WTC11 (cell line): ENCODE results near the gene NAXD. TPM values are rescaled to one million over a fixed set of nuclear protein-coding genes. Genes with fewer than 3 reads are reported as not detected.

Experiments used
- ATAC-seq: fragments of 200-7000 bp; cut with Tn5 transposase; 2 replicates; pipeline ENCODE4 v1.10.0; 2021; ENCODE audit warnings: mild to moderate bottlenecking, moderate library complexity
- CTCF ChIA-PET: fragments of 300-600 bp; sonication (Branson Sonifier 250); formaldehyde crosslinking; loops from one replicate; lab custom pipeline; 2021; ENCODE audit warnings: antibody characterized with exemption; lab: Charles Lee
- POLR2A ChIA-PET: fragments of 350-600 bp; sonication (Branson Sonifier 250); formaldehyde crosslinking; loops from one replicate; lab custom pipeline; 2021; ENCODE audit warnings: antibody characterized with exemption; lab: Charles Lee
- DNase-seq: peaks from one replicate; pipeline ENCODE4 v3.0.0; 2021; ENCODE audit warnings: low spot score
- H3K27ac Mint-ChIP-seq: 2 replicates; pipeline ENCODE4 v1.8.0; 2021; ENCODE audit warnings: mixed read lengths
- H3K27me3 Mint-ChIP-seq: 2 replicates; pipeline ENCODE4 v1.8.0; 2021; ENCODE audit warnings: low read depth, mild to moderate bottlenecking, moderate library complexity, mixed read lengths
- H3K36me3 Mint-ChIP-seq: 2 replicates; pipeline ENCODE4 v1.8.0; 2021; ENCODE audit warnings: mixed read lengths
- H3K4me1 Mint-ChIP-seq: 2 replicates; pipeline ENCODE4 v1.8.0; 2022; ENCODE audit warnings: mixed read lengths
- H3K4me3 Mint-ChIP-seq: 2 replicates; pipeline ENCODE4 v1.8.0; 2021; ENCODE audit warnings: mild to moderate bottlenecking, moderate library complexity, mixed read lengths
- H3K9me3 Mint-ChIP-seq: 2 replicates; pipeline ENCODE4 v1.8.0; 2021; ENCODE audit warnings: mixed read lengths
- ATF3 ChIP-seq: sonication (generic); formaldehyde crosslinking; conservative IDR thresholded peaks from 2 replicates; pipeline ENCODE4 v1.8.1; 2022; ENCODE audit warnings: mild to moderate bottlenecking, missing genetic modification reagents
- CTCF ChIP-seq: fragments of 200-600 bp; IDR thresholded peaks from 2 replicates; pipeline ENCODE4 v1.8.0; 2022; ENCODE audit warnings: antibody characterized with exemption
- GRHL2 ChIP-seq: fragments of 250-450 bp; sonication (Bioruptor Pico); IDR thresholded peaks from 2 replicates; pipeline ENCODE4 v1.8.0; 2022; ENCODE audit warnings: mild to moderate bottlenecking, moderate library complexity; ENCODE audit not compliant: insufficient replicate concordance, severe bottlenecking
- GTF2I ChIP-seq: fragments of 250-450 bp; sonication (Bioruptor Pico); conservative IDR thresholded peaks from 2 replicates; pipeline ENCODE4 v1.4.0; 2021; ENCODE audit warnings: mild to moderate bottlenecking
- NR1H2 ChIP-seq: sonication (generic); formaldehyde crosslinking; IDR thresholded peaks from 2 replicates; pipeline ENCODE4 v1.9.0; 2021; ENCODE audit warnings: mild to moderate bottlenecking, moderate library complexity, missing genetic modification reagents
- NR2C2 ChIP-seq: sonication (generic); formaldehyde crosslinking; IDR thresholded peaks from 2 replicates; pipeline ENCODE4 v1.8.0; 2022; ENCODE audit warnings: mild to moderate bottlenecking, missing genetic modification reagents
- OVOL2 ChIP-seq: fragments of 250-450 bp; sonication (Bioruptor Pico); IDR thresholded peaks from 2 replicates; pipeline ENCODE4 v1.9.0; 2021; ENCODE audit warnings: mild to moderate bottlenecking, borderline replicate concordance
- RELA ChIP-seq: sonication (generic); formaldehyde crosslinking; IDR thresholded peaks from 2 replicates; pipeline ENCODE4 v1.8.1; 2022; ENCODE audit warnings: missing genetic modification reagents, mild to moderate bottlenecking, borderline replicate concordance
- SMAD3 ChIP-seq: sonication (generic); formaldehyde crosslinking; IDR thresholded peaks from 2 replicates; pipeline ENCODE4 v1.8.0; 2022; ENCODE audit warnings: missing genetic modification reagents, mild to moderate bottlenecking, borderline replicate concordance
- SOX15 ChIP-seq: fragments of 250-450 bp; sonication (Bioruptor Pico); IDR thresholded peaks from 2 replicates; pipeline ENCODE4 v1.9.0; 2021; ENCODE audit warnings: mild to moderate bottlenecking
- TP53 ChIP-seq: sonication (generic); formaldehyde crosslinking; IDR thresholded peaks from 2 replicates; pipeline ENCODE4 v1.8.1; 2023; ENCODE audit warnings: mild to moderate bottlenecking, missing genetic modification reagents
- ZBTB21 ChIP-seq: sonication (generic); formaldehyde crosslinking; IDR thresholded peaks from 2 replicates; pipeline ENCODE4 v1.8.1; 2023; ENCODE audit warnings: mild to moderate bottlenecking, missing genetic modification reagents, borderline replicate concordance
- ZNF121 ChIP-seq: sonication (generic); formaldehyde crosslinking; IDR thresholded peaks from 2 replicates; pipeline ENCODE4 v1.8.0; 2023; ENCODE audit warnings: missing genetic modification reagents
- ZNF138 ChIP-seq: sonication (generic); formaldehyde crosslinking; conservative IDR thresholded peaks from 2 replicates; pipeline ENCODE4 v1.8.1; 2022; ENCODE audit warnings: mild to moderate bottlenecking, moderate library complexity, missing genetic modification reagents
- ZNF396 ChIP-seq: fragments of 250-450 bp; sonication (Bioruptor Pico); IDR thresholded peaks from 2 replicates; pipeline ENCODE4 v1.8.0; 2021; ENCODE audit warnings: mild to moderate bottlenecking, moderate library complexity, borderline replicate concordance
- total RNA-seq: library from RNA; stranded (reverse); gene quantifications from 3 replicates; pipeline ENCODE4 v1.2.3, GENCODE V29; 2021
- TF ChIP-seq, protein P1 (sequence below): fragments of 250-450 bp; sonication (Bioruptor Pico); conservative IDR thresholded peaks from 2 replicates; pipeline ENCODE4 v1.9.0; 2021; ENCODE audit warnings: mild to moderate bottlenecking
- TF ChIP-seq, protein P2 (sequence below): sonication (generic); formaldehyde crosslinking; IDR thresholded peaks from 2 replicates; pipeline ENCODE4 v1.8.1; 2023; ENCODE audit warnings: mild to moderate bottlenecking, missing genetic modification reagents
- TF ChIP-seq, protein P3 (sequence below): sonication (generic); formaldehyde crosslinking; conservative IDR thresholded peaks from 2 replicates; pipeline ENCODE4 v1.8.1; 2023; ENCODE audit warnings: mild to moderate bottlenecking, low read depth, missing genetic modification reagents, moderate library complexity

Gene NAXD
- total RNA-seq, 1 experiment from 2014 or later, result 29.3 TPM

GRCh38 chr13:110680852-110681251, 65.5 kb downstream of the NAXD start:
- POLR2A ChIA-PET, result no interaction called here
- TF ChIP-seq SOX15 (CRISPR knock-in tag), result no peak
- TF ChIP-seq CTCF, result peak; percentile 51
- peak; percentile 99 for TF ChIP-seq ZNF121 (CRISPR knock-in tag)
- TF ChIP-seq GTF2I (CRISPR knock-in tag), result peak; percentile 70; the same call in 1 of the 2 replicates
- TF ChIP-seq, protein P1, sequence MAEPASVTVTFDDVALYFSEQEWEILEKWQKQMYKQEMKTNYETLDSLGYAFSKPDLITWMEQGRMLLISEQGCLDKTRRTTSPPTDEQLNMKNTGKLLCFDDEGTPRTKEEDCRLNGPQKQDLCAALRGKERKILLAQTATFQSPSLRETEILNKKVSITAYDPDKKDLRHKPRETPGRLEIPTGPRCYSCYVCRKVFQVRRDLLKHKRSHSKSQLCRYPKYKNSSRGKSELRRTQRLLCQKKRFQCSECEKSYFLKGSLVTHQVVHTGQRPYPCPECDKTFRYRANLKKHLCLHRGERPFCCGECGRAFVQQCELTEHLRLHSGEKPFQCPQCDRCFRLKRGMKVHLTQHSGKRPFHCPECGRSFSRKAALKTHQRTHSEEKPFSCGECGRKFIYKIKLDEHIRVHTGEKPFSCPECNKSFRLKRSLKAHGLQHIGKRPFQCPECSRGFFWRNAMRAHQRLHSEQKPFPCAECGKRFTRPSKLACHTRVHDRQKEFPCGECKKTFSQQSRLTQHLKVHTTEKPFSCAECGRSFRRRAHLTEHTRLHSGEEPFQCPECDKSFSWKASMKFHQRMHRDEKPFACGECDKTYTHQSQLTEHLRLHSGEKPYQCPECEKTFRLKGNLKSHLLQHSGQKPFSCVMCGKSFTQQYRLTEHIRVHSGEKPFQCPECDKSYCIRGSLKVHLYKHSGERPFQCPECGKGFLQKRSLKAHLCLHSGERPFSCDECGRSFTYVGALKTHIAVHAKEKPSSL, result no peak
- no peak for TF ChIP-seq ZBTB21 (CRISPR knock-in tag)
- Mint-ChIP-seq H3K36me3 (peaks cover 39% of the 10 kb centered on the region), H3K9me3 (no peaks in the 10 kb centered on the region), H3K4me1 (no peaks in the 10 kb centered on the region), H3K27me3 (no peaks in the 10 kb centered on the region), H3K4me3 (no peak overlapping the region), H3K27ac (no peak overlapping the region)
- ATAC-seq (peak; percentile 86), DNase-seq (peak; percentile 57)
- CTCF ChIA-PET, result interaction anchor here (0.5 to 1.8 kb wide), 20 partner anchors 9 to 234 kb away, joined by 3 to 9 read pairs (median 3); partner anchors contain the start of gene ANKRD10

- H3K27ac Mint-ChIP-seq, result no peak overlapping the region
- H3K36me3 Mint-ChIP-seq, result peaks cover 31% of the 10 kb centered on the region
- no peak overlapping the region for H3K4me3 Mint-ChIP-seq
- no peaks in the 10 kb centered on the region for H3K27me3 Mint-ChIP-seq
- ATAC-seq (no peak), DNase-seq (no peak)
- no peaks in the 10 kb centered on the region for H3K9me3 Mint-ChIP-seq
- CTCF ChIA-PET, result interaction anchor here (0.7 to 1.8 kb wide), 5 partner anchors 13 to 226 kb away, joined by 3 to 6 read pairs (median 3); no protein-coding TSS in a partner anchor
- TF ChIP-seq RELA, result no peak
- TF ChIP-seq OVOL2 (CRISPR knock-in tag), result no peak
- TF ChIP-seq, protein P2, sequence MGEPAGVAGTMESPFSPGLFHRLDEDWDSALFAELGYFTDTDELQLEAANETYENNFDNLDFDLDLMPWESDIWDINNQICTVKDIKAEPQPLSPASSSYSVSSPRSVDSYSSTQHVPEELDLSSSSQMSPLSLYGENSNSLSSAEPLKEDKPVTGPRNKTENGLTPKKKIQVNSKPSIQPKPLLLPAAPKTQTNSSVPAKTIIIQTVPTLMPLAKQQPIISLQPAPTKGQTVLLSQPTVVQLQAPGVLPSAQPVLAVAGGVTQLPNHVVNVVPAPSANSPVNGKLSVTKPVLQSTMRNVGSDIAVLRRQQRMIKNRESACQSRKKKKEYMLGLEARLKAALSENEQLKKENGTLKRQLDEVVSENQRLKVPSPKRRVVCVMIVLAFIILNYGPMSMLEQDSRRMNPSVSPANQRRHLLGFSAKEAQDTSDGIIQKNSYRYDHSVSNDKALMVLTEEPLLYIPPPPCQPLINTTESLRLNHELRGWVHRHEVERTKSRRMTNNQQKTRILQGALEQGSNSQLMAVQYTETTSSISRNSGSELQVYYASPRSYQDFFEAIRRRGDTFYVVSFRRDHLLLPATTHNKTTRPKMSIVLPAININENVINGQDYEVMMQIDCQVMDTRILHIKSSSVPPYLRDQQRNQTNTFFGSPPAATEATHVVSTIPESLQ (CRISPR knock-in tag), result no peak
- no peak for TF ChIP-seq TP53 (CRISPR knock-in tag)
- TF ChIP-seq ATF3 (CRISPR knock-in tag), result no peak
- TF ChIP-seq, protein P3, sequence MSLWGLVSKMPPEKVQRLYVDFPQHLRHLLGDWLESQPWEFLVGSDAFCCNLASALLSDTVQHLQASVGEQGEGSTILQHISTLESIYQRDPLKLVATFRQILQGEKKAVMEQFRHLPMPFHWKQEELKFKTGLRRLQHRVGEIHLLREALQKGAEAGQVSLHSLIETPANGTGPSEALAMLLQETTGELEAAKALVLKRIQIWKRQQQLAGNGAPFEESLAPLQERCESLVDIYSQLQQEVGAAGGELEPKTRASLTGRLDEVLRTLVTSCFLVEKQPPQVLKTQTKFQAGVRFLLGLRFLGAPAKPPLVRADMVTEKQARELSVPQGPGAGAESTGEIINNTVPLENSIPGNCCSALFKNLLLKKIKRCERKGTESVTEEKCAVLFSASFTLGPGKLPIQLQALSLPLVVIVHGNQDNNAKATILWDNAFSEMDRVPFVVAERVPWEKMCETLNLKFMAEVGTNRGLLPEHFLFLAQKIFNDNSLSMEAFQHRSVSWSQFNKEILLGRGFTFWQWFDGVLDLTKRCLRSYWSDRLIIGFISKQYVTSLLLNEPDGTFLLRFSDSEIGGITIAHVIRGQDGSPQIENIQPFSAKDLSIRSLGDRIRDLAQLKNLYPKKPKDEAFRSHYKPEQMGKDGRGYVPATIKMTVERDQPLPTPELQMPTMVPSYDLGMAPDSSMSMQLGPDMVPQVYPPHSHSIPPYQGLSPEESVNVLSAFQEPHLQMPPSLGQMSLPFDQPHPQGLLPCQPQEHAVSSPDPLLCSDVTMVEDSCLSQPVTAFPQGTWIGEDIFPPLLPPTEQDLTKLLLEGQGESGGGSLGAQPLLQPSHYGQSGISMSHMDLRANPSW (CRISPR knock-in tag), result no peak
- no peak for TF ChIP-seq ZNF121 (CRISPR knock-in tag)
- TF ChIP-seq NR1H2 (CRISPR knock-in tag), result no peak
- TF ChIP-seq ZNF396 (CRISPR knock-in tag), result no peak
- TF ChIP-seq NR2C2, result no peak
- no peak for TF ChIP-seq GRHL2 (CRISPR knock-in tag)
- TF ChIP-seq ZNF138, result no peak
- no peak for TF ChIP-seq SMAD3 (CRISPR knock-in tag)
- H3K4me1 Mint-ChIP-seq, result no peaks in the 10 kb centered on the region
- POLR2A ChIA-PET, result no interaction called here
Measured at GRCh38 chr13:110681868-110682550, 66.7 kb downstream of the NAXD start.
